Cardiac septum (tissue), 1 donor: ENCODE measurements around the gene ITGA1. TPM values are rescaled to one million over a fixed set of nuclear protein-coding genes. Genes with fewer than 3 reads are reported as not detected.
A peak's percentile ranks its signal among the peaks of the same experiment; 100 is the strongest.
"Not testable (repeated sequence)": the region's sequence is repeated elsewhere in the genome, so short reads cannot be mapped to it uniquely, and the experiment has no call there.

Source experiments
- DNase-seq: peaks from one replicate; pipeline ENCODE4 v3.0.0-alpha.2; 2020; ENCODE audit warnings: low spot score
- intact Hi-C: fragments of 100-400 bp; cut with DNase I; formaldehyde crosslinking; loops from one replicate; pipeline ENCODE4 v1.14.0; 2022
- total RNA-seq: library from RNA; stranded (reverse); fragmentation: NEBNext Ultra II Directional; extraction: Animal tissue kit (Norgen Biotek cat#: 25700); gene quantifications from one replicate; pipeline ENCODE4 v1.2.1, GENCODE V29; 2021
- donor health status: DM: no; HTN: no; CAD: no.

The ITGA1 gene
- total RNA-seq, 1 donor from 2014 or later, result 40.3 TPM

GRCh38 chr5:52817818-52818217 is 30.1 kb downstream of the ITGA1 start:
- DNase-seq, result no peak
- intact Hi-C loops, result no loop called here

- no peak for DNase-seq
- intact Hi-C loops, result no loop called here
Observed at GRCh38 chr5:52818360-52818759, 30.6 kb downstream of the ITGA1 start.

- intact Hi-C loops, DNase-seq: not testable (repeated sequence)
Observed at GRCh38 chr5:52818807-52819206, 31.1 kb downstream of the ITGA1 start.

GRCh38 chr5:52821901-52822300 is 34.2 kb downstream of the ITGA1 start:
- intact Hi-C loops, result no loop called here

DNA sequence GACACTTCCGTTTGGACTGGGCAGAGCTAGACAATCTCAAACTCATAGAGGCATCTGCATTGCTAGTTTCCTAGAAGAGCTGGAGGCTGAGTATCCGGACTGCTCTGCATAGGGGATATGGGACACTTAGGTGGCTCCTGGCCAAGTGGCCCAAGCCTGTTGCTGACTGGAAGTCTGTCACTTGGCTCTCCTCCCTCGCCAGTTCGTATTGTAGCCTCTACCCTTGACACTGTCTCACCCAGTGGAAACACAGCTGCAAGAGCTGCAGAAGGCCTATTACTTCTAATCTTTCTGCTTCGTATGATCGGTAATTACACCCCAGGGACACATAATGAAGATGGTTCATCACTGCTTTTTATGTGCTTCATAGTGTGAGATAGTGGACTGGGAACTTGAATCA is 34.7 kb downstream of the ITGA1 start:
- intact Hi-C loops, result no loop called here

More at GRCh38 chr5:52821901-52822300, 34.2 kb downstream of the ITGA1 start:
- no peak for DNase-seq

DNA sequence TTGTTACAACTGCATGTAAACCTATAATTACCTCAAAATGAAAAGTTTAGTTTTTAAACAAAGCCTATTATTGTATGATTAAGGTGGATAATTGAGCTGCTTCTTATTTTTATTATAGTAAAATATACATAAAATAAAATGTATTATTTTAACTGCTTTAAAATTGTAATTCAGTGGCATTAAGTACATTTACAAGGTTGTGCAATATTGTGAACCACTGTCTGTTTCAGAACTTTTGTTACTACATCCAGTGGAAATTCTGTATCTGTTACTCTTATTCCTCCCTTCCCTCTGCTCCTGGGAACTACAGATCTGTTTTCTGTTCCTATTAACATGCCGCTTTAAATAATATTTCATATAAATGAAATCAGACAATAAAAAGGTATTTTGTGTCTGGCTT is 37.1 kb downstream of the ITGA1 start:
- no peak for DNase-seq
- intact Hi-C loops, result no loop called here

More for the DNA sequence above, 34.7 kb downstream of the ITGA1 start:
- DNase-seq, result peak; percentile 84

- intact Hi-C loops, result no loop called here
- no peak for DNase-seq
Observed at GRCh38 chr5:52825826-52826225, 38.1 kb downstream of the ITGA1 start.

DNA sequence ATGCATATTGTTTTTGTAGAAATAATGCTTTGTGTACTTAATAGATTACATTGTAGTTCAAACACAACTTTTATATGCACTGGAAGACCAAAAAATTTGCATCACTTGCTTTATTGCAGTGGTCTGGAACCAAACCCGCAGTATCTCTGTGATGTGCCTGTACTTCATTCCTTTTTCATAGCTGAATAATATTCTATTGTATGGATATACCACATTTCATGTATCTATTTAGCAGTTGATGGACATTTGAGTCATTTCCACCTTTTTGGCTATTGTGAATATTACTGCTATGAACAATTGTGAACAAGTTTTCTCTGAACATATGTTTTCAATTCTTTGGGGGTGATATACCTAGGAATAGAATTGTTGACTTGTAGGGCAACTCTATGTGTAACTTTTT is 40.1 kb downstream of the ITGA1 start:
- DNase-seq, result no peak
- intact Hi-C loops, result no loop called here

DNA sequence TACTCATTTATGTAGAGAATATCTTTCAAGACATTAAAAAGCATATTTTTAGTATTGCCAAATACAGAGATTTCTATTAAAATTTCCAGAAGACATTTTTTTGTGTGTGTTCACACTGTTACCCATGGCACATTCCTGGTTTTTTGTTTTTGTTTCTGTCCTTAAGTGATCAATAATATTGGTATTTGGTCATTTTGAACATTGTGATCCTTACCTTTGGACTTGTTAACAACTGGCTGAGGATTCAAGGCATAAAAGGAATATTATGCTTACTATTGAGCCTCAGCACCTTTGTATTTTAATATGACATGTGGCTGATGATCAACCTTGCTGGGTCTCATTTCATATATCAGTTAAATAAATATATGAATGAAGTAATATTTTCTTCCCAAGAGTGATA is 41.9 kb downstream of the ITGA1 start:
- intact Hi-C loops, result no loop called here
- DNase-seq, result no peak

DNA sequence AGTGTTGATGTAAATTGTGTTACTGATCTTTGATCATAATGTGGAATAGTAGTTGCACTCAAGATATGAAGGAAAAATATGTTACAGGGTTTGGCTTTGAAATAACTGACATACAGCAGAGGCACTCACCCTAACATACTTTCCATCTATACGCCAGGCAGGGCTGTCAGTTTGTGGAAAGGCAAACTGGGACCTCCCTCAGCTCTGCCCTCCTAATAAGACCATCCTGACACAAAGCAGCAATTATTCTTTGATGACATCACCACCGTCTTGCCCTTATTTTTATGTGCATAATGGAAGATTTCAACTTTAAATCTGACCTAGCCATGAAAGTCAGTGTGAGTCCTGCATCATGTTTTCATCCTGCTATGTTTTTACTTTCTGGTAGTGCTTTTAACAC is 42.9 kb downstream of the ITGA1 start:
- intact Hi-C loops, result no loop called here
- no peak for DNase-seq

GRCh38 chr5:52831786-52832511 is 44.2 kb downstream of the ITGA1 start:
- intact Hi-C loops, result no loop called here

DNA sequence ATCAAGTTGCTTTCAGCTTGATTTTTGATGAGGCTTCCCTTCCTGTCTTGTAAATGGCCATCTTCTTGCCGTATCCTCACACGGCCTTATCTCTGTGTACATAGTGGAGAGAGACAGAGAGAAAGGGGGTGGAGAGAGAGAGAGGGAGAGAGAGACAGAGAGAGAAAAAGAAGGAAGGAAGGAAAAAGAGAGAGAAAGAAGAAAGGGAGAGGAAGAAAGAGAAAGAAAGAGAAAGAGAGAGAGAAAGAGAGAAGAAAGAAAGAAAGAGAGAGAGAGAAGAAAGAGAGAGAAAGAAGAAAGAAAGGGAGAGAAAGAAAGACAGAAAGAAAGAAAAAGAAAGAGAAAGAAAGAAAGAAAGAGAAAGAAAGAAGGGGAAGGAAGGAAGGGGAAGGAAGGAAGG is 46.6 kb downstream of the ITGA1 start:
- intact Hi-C loops, result no loop called here
- DNase-seq, result no peak

More at GRCh38 chr5:52831786-52832511, 44.2 kb downstream of the ITGA1 start:
- no peak for DNase-seq

- intact Hi-C loops, result no loop called here
- no peak for DNase-seq
Observed at GRCh38 chr5:52837068-52837467, 49.4 kb downstream of the ITGA1 start.

GRCh38 chr5:52837591-52838001 is 49.9 kb downstream of the ITGA1 start:
- no peak for DNase-seq
- intact Hi-C loops, result no loop called here

DNA sequence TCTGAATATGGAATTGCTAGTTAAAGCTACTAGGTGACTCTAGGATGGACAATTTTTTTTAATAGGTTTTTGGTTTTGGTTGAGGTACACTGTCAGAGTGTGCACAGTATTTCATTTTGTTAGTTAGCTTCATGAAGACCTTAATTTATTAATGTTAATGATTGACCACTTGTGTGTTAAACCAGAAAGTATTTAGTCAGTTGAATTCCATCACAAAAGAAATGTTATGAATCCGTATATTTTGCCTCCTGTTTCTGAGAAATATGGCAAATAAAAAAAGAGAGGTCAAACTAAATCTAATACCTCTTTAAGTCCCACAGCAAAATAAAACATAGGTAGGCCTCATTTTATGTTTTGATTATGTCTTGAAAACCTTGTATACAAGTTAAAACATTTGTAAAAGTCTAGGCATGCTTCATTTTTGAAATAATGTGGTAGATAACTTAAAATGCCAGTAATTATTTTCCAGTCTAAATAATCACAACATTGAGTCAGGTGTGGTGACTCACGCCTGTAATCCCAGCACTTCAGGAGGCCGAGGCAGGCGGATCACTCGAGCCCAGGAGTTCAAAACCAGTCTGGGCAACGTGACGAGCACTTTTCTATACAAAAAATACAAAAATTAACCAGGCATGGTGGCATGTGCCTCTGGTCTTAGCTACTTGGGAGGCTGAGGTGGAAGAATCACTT is 50.8 kb downstream of the ITGA1 start:
- intact Hi-C loops, result no loop called here
- no peak for DNase-seq

GRCh38 chr5:52839285-52839684 is 51.6 kb downstream of the ITGA1 start:
- intact Hi-C loops, result no loop called here
- no peak for DNase-seq

GRCh38 chr5:52840277-52841050 is 52.7 kb downstream of the ITGA1 start:
- DNase-seq, result peak; percentile 76
- intact Hi-C loops, result loop anchor here (5.0 kb wide), 1 partner anchor 53 kb away; the partner anchor contains the start of genes ITGA1 and PELO

- intact Hi-C loops, result loop anchor here (5.0 kb wide), 1 partner anchor 54 kb away; the partner anchor contains the start of genes ITGA1 and PELO
- DNase-seq, result no peak
Observed at GRCh38 chr5:52841114-52841513, 53.4 kb downstream of the ITGA1 start.

DNA sequence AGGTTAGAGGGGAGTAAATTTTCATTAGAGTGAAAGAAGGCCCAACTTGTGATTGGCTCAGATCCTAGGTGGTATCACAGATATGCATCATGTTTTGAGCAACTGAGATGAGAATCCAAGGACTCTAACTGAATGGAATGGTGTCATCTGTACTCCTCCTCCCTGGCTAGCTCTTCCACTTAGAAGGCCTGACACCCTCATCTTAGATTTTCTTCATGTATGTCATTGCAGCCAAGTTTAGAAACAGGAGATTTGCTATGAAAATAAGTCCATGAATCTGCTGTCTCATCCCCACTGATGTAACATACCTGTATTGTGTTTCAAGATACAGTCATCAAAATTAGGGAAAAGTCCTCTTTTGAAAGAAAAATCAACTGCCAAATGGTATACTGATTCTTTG is 54.4 kb downstream of the ITGA1 start:
- DNase-seq, result no peak
- intact Hi-C loops, result loop anchor here (5.0 kb wide), 1 partner anchor 55 kb away; the partner anchor contains the start of genes ITGA1 and PELO

GRCh38 chr5:52844885-52845284 is 57.2 kb downstream of the ITGA1 start:
- intact Hi-C loops, result loop anchor here (5.0 kb wide), 2 partner anchors 33 to 58 kb away; partner anchors contain the start of genes ITGA1 and PELO

More at GRCh38 chr5:52844885-52845284, 57.2 kb downstream of the ITGA1 start:
- DNase-seq, result no peak
